Measurements from ENCODE around the gene RASA3. TPM values are rescaled to one million over a fixed set of nuclear protein-coding genes. Genes with fewer than 3 reads are reported as not detected.

The RASA3 gene
- total RNA-seq, 1 experiment from 2014 or later: 18.6 TPM

DNA sequence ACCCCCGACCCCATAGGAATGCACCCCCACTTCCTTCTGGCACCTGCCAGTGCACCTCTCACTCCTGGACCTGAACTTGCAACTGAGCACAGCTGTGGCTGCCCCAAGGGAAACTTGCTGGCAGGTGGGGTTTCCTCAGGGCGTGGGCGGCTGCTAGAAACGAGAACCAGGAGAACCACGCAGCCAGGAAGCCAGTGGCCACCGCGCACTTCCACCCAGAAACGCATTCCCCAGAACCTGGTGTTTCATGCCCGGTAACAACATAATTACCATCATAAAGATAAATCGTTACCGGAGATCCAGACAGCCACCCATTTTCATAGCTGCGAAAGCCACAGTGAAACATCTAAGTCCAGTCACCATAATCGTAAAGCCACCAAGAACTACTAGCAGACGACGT is 83.4 kb downstream of the RASA3 start:
- CTCF ChIA-PET: no interaction called here

More for the DNA sequence above, 83.4 kb downstream of the RASA3 start:
- no peak for TF ChIP-seq TCF7L2 (IDR thresholded peaks at IDR 0.05; ENCODE audit: borderline replicate concordance, extremely low read depth, insufficient read depth, insufficient read length)
- no peak for TF ChIP-seq FOSL1 (IDR thresholded peaks at IDR 0.05; ENCODE audit: low read depth)
- TF ChIP-seq JUND (IDR thresholded peaks at IDR 0.05): no peak
- no peak for TF ChIP-seq EZH2 (IDR thresholded peaks at IDR 0.05)
- no peak for TF ChIP-seq EGR1 (IDR thresholded peaks at IDR 0.05; ENCODE audit: low read depth)
- no peak for TF ChIP-seq ZFX (IDR thresholded peaks at IDR 0.05)
- no peak for TF ChIP-seq ZNF274 (IDR thresholded peaks at IDR 0.05; ENCODE audit: low read depth, low read length)
- TF ChIP-seq CEBPB (IDR thresholded peaks at IDR 0.05; ENCODE audit: low read depth): no peak
- TF ChIP-seq, protein P1, sequence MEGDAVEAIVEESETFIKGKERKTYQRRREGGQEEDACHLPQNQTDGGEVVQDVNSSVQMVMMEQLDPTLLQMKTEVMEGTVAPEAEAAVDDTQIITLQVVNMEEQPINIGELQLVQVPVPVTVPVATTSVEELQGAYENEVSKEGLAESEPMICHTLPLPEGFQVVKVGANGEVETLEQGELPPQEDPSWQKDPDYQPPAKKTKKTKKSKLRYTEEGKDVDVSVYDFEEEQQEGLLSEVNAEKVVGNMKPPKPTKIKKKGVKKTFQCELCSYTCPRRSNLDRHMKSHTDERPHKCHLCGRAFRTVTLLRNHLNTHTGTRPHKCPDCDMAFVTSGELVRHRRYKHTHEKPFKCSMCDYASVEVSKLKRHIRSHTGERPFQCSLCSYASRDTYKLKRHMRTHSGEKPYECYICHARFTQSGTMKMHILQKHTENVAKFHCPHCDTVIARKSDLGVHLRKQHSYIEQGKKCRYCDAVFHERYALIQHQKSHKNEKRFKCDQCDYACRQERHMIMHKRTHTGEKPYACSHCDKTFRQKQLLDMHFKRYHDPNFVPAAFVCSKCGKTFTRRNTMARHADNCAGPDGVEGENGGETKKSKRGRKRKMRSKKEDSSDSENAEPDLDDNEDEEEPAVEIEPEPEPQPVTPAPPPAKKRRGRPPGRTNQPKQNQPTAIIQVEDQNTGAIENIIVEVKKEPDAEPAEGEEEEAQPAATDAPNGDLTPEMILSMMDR (IDR thresholded peaks at IDR 0.05 in 2 of 3, conservative IDR thresholded peaks at IDR 0.05 in 1 of 3; ENCODE audit: borderline replicate concordance in 1 of 3, insufficient read depth in 1 of 3, low read depth in 2 of 3, low read length in 2 of 3): no peak
- no peak for TF ChIP-seq SP1 (IDR thresholded peaks at IDR 0.05; ENCODE audit: low read depth)
- TF ChIP-seq POLR2AphosphoS5 (IDR thresholded peaks at IDR 0.05; ENCODE audit: low read depth, low read length): no peak
- TF ChIP-seq ATF3 (IDR thresholded peaks at IDR 0.05): no peak
- TF ChIP-seq, protein P2, sequence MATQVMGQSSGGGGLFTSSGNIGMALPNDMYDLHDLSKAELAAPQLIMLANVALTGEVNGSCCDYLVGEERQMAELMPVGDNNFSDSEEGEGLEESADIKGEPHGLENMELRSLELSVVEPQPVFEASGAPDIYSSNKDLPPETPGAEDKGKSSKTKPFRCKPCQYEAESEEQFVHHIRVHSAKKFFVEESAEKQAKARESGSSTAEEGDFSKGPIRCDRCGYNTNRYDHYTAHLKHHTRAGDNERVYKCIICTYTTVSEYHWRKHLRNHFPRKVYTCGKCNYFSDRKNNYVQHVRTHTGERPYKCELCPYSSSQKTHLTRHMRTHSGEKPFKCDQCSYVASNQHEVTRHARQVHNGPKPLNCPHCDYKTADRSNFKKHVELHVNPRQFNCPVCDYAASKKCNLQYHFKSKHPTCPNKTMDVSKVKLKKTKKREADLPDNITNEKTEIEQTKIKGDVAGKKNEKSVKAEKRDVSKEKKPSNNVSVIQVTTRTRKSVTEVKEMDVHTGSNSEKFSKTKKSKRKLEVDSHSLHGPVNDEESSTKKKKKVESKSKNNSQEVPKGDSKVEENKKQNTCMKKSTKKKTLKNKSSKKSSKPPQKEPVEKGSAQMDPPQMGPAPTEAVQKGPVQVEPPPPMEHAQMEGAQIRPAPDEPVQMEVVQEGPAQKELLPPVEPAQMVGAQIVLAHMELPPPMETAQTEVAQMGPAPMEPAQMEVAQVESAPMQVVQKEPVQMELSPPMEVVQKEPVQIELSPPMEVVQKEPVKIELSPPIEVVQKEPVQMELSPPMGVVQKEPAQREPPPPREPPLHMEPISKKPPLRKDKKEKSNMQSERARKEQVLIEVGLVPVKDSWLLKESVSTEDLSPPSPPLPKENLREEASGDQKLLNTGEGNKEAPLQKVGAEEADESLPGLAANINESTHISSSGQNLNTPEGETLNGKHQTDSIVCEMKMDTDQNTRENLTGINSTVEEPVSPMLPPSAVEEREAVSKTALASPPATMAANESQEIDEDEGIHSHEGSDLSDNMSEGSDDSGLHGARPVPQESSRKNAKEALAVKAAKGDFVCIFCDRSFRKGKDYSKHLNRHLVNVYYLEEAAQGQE (IDR thresholded peaks at IDR 0.05; ENCODE audit: low read depth): no peak
- no peak for TF ChIP-seq SIN3A (IDR thresholded peaks at IDR 0.05; ENCODE audit: low read depth)
- no peak for TF ChIP-seq EZH2phosphoT487 (IDR thresholded peaks at IDR 0.05; ENCODE audit: borderline replicate concordance)
- TF ChIP-seq SRF (IDR thresholded peaks at IDR 0.05; ENCODE audit: low read depth): no peak
- TF ChIP-seq ELF1 (IDR thresholded peaks at IDR 0.05; ENCODE audit: borderline replicate concordance, low read depth): no peak
- H4K20me1 ChIP-seq (ENCODE audit: insufficient read depth): no peaks in the 10 kb centered on the region
- RAD21 ChIA-PET (ENCODE audit: low non-redundant PET in 1 of 2, low total read pairs in 2 of 2, uncharacterized antibody in 2 of 2, unreplicated experiment in 2 of 2): no interaction called here
- H3K36me3 ChIP-seq (ENCODE audit: control insufficient read depth in 1 of 2, insufficient read depth in 2 of 2, low read length in 2 of 2): no peaks in the 10 kb centered on the region
- H3K9me2 ChIP-seq (ENCODE audit: insufficient read depth): no peaks in the 10 kb centered on the region
- H3K79me2 ChIP-seq (ENCODE audit: insufficient read depth, low read length): peaks cover 3% of the 10 kb centered on the region; the same call in 1 of the 2 replicates
- no TSS peak for BruUV-seq (replicated peaks)
- no peaks in the 10 kb centered on the region for H3K9me3 ChIP-seq (ENCODE audit: control insufficient read depth in 1 of 2, insufficient read depth in 1 of 2, low read depth in 1 of 2, low read length in 2 of 2)
- H3K27ac ChIP-seq (ENCODE audit: low read depth, low read length): no peak overlapping the region
- no peak overlapping the region for H3K4me3 ChIP-seq (replicated peaks in 1 of 2; ENCODE audit: low read depth in 1 of 2, low read length in 2 of 2)
- ATAC-seq (no peak), DNase-seq (ENCODE audit: low read depth, low spot score) (no peak)
- POLR2A ChIA-PET: no interaction called here
- no peak overlapping the region for H2AFZ ChIP-seq (ENCODE audit: low read depth, low read length, poor library complexity, severe bottlenecking)
- no peak overlapping the region for H3K4me2 ChIP-seq (ENCODE audit: low read length)
- H3K4me1 ChIP-seq (ENCODE audit: control insufficient read depth in 1 of 2, insufficient read depth in 2 of 2, low read length in 2 of 2): no peaks in the 10 kb centered on the region
- H3K9ac ChIP-seq (ENCODE audit: low read length): no peak overlapping the region
- intact Hi-C loops (cut with micrococcal nuclease): no loop called here
- no peaks in the 10 kb centered on the region for H3K27me3 ChIP-seq (ENCODE audit: insufficient read depth, low read length)

Data from HCT116 (cell line).